HG03342 (cell line): ENCODE data around the gene CA4.
"Not testable (repeated sequence)": the region's sequence is repeated elsewhere in the genome, so short reads cannot be mapped to it uniquely, and the experiment has no call there.

Source experiments
- ATAC-seq: cut with Tn5 transposase; IDR thresholded peaks from one replicate; pipeline ENCODE4 v1.9.1; 2021; ENCODE audit warnings: mild to moderate bottlenecking, moderate library complexity; ENCODE audit not compliant: unreplicated experiment

The CA4 gene

DNA sequence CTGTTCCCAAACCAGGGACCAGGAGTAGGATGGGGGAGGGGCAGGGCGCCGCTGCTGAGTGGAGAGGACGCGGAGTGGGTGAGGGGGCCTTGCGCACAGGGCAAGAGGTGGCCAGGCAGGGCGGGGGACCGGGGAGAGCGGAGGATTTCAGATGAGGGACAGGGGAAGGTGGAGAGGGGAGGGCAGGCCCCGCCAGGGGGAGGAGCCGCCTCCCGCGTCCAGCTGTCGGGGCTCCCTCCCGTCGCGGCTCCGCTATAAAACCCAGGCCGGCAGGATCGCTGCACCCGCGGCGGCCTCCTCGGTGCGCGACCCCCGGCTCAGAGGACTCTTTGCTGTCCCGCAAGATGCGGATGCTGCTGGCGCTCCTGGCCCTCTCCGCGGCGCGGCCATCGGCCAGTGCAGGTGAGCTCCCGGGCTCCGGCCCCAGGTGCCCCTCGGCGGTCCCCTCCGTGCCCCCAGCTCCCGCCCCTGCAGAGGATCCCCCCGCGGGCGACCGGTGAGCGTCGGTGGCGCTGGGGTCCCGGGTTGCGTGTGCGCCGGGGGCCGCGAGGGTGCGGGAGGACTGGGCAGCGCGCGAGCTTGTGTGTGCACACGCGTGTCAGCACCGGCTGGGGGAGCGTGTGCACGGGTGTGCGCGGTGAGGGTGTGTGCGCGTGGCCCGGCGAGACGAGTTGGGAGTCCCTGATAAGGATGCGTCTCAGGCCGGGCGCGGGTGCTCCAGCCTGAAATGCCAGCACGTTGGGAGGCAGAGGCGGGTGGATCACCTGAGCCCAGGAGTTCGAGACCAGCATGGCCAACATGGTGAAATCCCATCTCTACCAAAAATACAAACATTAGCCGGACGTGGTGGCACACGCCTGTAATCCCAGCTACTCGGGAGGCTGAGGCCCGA lies at the start of gene CA4:
CA4 (plus strand) TSS at position 283 of the 892 bp plus-strand sequence; CDS start at position 345, 62 bp downstream.
- ATAC-seq: no peak

DNA sequence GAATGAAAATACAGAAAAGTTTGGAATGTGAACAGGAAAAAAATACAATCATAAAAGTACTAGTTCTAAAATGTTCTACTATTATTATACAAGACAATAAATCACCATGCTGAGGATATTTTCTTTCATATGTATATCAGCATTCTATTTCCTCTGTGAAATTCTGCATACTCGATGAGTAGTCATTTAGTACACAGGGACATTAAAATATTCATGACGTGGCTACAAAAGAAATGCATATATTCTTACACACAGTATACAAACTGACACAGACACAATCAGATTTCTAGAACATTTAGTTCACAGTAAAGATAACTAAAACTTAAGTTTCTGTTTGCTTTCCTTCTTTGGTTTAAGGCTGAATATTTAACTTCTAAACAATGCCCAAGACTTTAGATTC lies 49.2 kb upstream of the CA4 start:
- not testable (repeated sequence) for ATAC-seq

DNA sequence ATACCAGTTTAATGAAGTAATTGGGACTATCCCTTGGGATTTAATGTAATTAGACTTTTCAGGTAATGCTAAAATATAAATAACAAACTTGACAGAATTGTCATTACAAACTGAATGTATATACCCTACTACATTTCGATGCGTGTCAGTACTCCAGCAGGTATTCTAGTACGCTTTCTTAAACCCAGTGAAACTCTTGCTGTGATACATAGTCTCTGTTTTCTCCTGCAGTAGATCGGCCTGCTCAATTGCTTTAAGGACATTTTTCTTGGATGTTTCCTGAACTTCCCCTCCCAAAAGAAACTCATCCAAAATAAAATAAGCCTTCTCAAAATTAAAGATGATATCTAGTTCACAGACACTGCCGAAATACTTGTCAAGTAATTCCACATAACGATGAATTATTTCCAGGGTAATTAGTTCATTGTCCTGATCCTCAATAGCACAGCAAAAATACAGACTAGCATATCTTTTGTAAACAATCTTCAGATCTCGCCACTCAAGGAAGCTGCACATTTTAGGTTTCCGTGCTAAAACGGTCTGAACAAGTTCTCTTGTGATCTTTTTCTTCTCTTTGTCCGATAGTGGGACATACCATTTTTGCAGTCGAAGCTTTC lies 47.6 kb upstream of the CA4 start:
- ATAC-seq: not testable (repeated sequence)

DNA sequence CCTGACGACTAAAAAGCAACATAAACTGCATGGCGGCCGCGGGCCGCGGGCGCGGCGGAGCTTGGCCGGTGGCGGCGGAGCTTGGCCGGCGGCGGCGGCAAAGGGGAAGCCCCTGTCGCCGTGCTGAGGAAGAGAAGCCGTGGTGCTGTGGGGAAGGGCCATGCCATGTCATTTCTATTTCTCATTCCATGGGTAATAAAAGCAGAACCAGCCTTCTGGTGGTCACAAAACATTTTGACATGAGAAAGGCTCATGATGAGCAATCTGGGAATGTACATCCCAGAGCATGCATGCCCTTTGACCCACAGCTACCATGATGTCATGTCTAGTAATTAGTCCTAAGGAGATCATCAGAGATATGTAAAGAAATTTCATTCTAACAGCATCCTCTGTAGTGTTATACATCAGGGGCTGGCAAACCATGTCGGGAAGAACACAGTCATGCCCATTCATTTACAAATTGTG lies 47.1 kb upstream of the CA4 start:
- ATAC-seq: no peak

DNA sequence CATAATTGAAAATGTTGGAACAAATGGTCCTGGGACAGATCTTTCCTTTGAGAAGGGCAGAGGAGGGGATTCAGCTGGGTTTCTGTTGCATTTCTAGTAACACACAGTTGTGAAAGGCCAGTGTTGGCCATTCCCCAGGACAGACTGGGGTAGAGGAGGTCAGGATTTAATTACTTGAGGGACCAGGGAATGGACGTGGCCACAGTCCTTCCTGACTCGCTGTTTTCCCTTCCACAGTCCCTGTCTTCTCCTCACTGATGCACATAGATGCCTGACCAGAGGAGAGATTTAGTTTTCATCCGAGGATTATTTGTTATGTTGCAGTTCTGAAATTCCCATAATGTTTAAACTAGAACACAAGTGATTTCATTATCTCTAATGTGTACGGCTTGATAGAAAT lies 45.8 kb upstream of the CA4 start:
- ATAC-seq: no peak

DNA sequence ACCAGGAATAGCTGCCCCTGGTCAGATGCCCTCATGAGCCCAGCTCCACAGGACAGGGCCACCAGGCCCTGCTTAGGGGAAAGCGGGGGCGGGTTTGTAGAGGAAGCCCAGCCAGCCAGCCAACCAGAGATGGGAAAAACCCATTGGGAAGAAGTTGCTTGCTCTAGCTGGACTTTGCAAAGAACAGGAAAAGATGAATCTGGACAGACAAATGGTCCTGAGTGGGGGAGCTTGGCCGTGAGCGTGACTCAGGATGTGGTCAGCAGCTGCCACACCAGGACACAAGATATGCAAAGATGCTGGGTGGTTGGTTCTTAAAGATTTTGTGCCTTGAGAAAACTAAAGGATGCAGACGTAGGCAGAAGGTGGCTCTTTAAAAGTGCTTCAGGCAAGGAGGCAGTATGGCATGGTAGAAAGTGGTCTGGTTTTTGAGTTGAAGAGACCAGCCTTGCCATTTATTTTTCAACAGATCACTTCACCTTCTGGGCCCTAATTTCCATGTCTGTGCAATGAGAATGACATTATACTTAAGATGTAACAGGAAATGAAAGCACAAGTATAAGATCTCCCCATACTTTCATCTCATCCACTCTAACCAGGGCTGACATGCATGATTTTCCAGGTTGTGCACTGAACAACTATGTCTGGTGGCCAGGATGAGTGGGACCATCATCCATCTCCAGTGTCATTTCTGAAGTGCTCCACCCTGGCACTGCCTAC lies 43.3 kb upstream of the CA4 start:
- ATAC-seq: no peak

DNA sequence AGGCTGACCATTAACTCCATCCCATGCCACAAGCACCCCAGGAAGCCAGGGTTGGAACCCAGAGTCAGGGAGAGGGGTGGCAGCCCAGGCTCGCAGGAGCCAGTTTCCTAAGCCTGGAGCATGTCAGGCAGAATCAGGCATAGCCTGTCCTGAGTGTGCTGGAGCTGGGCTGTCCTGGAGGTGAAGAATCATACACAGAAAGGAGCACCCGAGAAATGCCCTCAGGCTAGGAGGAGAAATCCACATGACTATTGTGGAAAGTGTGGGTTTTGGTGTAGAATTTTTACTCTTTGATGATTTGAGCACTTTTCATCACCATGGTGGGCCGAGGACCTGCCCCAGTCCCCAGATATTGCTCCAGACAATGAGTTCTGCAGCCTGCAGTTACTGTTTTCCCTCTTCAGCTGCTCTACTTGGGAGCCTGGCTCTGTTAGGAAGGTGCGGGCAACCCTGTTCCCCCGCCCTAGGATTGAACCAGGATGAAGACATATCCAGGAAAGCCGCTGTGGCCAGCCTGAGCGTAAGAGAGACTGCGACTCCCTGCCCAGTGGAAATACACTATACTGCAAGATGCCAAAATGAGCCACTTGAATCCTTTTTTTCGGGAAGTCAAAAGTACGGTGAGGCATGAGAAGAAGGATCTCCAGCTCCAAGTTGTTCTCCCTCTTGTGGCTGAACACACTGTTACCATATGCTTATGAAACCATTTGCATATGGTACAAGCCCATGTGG lies 42.1 kb upstream of the CA4 start:
- ATAC-seq: no peak

DNA sequence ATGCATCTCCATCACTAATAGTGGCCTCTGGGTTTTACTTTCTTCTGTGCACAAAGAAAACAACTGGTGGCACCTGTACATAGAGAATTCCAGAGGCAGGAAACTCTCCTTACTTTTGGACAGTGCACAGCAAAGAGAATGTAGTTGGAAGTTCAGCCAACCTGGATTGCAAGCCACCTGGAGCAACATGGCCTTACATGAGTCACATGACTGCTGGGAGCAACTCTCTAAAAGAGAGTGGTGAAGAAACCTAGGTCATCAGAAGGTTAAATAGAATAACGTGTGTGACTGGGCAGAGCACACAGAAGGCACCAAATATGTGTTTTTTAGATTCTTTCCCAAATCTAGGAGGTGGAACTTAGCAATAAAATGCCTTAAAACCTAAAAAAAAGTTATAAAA lies 41.5 kb upstream of the CA4 start:
- ATAC-seq: not testable (repeated sequence)

DNA sequence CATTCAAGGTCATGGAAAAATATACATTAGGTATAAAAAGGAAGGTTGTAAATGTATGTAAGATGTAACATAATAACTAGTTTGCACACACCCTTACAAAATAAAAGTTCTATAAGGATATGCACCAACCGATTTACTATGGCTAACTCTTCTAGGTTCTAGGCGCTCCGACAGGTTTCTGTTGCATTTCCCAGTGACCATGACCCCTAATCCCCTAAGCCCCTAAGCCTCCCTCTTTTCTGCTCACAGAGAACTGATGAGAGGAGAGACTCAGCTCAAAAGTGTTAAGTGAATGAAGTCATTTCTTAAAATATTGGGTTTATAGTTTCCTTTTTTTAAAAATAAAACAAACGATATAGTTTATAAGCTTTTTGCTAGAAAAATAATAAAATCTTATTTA lies 41.1 kb upstream of the CA4 start:
- ATAC-seq: no peak

DNA sequence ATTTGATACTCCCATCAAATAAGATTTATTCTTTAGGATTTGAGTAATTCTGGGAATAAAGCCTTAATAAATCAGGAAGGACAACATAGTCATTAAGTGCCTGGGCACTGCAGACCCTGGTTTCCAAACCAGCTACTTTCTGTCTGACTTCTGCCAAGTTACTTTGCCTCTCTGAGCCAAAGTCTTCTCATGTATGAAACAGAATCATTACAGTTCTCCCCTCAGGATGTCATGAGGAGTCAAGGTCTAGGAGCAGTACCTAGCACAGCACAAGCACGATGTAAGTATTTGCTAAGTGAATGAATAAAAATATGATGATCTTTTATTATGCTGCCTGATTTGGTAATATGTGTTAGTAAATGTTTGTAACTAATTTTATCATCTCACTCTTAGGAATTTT lies 40.6 kb upstream of the CA4 start:
- no peak for ATAC-seq

DNA sequence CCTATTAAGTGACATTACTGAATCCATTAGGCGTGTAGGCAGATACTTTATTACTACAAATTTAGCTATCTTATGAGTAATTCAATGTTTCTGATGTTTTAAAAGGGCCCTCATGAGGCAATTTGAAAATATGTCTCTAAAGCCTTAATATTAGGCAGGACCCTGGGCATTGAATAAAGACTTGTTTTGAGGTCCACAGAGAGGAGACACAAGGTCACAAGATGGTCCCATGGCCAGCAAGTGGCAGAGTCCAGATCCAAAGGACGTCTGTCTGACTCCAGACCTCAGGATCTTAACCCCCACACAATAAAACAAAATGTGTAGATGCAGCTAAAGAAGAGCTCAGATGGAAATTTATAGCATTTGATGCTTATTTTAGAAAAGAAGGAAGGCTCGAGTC lies 39.2 kb upstream of the CA4 start:
- no peak for ATAC-seq

DNA sequence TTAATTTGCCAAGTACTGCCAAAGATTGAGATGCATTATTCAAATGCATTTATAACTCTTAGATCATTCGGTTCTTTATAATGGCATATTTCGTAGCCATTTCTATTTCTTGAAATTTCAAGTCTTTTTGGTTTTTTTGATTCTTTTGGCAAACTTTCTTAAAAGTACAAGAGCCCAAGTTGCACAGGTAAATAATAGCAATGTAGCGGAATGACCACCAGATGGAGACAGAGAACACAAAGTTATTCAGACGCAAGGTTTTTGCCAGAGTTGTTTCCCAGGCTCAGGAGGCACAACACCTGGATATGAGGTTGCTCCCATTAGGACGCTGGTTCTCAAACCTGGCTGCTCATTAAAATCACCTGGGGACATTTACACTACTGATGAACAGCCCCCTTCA lies 38.1 kb upstream of the CA4 start:
- ATAC-seq: not testable (repeated sequence)

DNA sequence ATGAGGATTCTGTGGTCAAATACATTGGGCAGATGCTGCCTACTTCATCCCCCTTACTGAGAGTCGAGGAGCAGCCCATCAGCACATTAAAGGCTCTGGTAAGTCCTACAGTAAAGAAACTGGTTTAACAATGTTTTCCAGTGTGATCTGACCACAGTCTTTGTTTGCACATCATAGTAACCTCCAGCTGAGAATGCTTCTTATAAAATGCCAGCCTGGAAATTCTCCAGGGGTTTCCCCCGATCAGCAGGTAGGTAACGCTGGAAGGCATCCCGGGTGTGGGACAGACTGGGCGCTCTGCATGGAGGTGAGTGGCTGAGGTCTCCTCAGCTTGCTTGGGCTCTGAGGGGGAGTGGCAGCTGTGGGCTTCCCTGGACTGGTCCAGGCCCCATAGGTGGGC lies 34.4 kb upstream of the CA4 start:
- ATAC-seq: not testable (repeated sequence)

DNA sequence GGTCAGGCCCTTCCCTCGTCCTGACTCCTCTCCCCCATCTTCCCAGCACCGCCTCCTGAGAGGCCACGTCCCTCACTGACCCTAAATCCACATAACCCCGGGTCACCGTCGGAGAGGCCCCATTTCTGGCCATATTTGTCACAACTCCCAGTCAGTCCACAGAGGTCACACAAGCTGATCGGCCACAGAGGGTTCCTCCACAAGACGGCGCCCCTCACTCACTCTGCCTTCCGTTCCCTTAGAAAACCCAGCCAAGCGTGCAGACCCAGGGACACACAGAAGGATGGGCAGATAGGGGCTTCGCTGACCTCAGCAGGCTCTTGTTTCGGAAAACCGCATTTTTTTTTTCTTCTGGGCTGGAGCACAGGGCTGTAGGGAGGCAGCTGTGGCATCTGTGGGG lies 33.6 kb upstream of the CA4 start:
- not testable (repeated sequence) for ATAC-seq

DNA sequence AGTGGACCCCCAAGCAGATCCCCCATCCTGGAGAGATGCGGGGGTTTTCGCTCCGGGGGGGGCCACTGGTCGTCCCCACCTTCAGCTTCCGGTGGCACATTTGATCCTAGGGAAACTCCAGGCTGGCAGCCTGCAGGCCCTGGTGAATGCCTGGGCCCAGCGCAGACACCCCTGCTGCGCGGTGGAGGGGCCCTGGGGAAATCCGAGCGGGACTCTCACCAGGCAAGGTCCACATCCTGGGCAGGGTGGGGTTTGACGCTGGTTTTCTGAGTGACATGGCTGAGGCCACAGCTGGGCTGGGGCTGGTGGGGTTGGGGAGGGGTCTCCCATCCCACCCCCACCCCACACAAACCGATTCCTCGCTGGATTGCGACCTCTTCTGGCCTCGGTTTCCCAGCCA lies 30.6 kb upstream of the CA4 start:
- not testable (repeated sequence) for ATAC-seq

DNA sequence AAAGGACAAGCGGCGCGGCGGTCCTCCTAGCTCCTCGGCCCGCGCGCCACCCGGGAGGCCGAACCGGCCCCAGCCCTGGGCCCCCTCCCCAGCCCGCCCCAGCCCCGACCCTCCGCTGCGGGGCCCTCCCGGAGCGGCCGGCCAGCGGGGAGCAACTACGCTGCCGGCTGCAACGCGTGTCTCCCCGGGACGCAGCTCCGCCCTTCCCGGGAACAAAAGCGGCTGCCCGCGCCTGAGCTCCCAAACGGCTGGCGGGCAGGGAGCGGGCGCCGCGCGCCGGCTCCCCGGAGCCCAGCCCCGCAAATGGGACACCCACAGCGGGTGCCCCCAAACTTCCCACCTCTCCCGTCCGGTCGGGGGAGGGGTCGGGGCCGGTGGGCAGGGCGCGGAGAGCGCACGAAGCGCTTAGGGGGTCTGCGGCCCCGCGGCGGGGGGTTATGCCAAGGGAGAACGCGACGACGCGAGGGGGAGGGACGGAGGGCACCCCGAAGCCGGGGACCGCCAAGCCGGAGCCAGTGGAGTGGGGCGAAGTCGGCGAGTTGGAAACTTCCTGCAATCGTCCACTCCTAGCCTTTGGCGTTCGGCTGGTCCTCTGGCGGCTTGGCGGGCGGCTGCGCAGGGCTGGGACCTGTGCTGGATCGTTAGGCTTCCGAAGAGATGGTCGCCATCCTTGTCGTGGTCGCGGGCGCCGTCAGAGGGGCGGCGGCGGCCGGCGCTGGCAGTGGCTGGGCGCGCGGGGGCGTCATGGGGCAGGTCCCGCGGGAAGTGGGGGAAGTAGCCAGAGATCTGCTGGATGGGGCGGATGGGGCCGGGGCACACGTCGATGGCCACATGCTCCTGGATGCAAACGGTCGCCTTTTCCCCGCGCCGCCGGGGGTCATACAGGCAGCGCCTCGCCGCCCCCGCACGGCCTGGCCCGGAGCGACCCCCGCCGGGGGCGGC lies 29.7 kb upstream of the CA4 start:
- not testable (repeated sequence) for ATAC-seq

DNA sequence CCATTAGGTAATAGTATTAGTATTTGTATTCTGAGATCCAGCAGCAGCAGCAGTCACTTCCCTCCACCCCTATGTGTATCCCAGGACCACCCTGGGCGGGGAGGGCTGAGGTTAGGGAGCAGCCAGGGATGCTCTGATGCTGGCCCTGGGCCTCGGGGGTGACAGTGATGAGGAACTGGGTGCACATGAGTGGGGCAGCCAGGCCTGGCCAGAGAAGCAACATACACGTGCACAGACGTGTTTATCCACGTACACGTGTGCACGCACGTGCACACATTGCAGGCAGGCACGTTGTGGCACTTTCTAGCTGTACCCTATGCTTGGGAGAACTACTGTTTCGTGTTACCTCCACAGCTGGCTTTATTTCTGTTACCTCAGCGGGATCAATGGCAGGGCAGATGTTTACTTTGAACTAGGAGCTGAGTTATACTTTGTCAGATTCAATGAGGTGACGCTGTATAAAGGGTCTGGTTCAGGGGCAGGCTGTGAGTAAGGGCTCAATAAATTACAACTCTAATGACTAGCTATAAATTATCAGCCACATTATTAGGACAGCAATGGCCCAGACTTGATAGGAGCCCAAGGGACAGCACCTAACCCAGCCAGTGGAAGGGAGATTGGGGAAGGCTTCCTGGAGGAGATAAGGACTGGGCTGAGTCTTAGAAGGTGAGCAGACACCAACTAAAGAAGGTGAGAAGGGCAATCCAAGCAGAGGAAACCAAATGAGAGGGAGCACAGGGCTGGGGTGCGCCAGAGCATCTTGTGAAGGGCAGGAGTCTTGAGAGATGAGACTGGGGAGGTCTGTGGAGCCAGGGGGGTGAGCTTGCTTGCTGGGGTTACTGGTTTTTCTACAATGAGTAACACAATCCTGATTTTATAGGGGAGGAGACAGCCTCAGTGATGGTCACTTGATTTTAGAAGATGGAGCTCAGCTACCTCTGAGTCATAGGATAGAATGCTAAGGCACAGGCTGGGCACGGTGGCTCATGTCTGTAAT lies 22.4 kb upstream of the CA4 start:
- no peak for ATAC-seq

DNA sequence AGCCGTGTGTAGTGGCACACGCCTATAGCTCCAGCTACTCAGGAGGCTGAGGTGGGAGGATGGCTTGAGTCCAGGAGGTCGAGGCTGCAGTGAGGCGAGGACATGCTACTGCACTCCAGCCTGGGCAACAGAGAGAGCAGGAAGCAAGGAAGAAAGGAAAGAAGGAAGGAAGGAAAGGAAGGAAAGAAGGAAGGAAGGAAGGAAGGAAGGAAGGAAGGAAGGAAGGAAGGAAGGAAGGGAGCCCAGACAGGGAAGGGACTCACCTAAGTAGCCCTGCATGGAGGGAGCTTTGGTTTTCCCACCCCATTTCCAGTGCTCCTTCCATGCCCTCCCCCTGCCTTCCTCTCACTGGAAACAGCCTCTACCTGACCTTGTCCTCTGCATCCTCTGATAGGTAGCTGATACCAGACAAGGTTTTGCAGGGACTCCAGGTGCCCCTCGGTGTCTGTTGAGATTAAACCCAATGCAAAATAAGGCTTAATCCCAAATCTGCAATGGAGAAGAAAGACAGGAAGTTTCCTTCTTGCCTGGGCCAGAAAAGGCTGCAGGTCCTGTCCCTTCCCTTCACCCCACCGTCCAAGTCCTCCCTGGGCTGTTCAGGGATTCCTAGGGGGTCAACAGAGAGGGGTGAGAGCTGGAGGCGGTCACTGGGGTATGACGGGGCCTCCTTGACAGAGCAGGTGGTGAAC lies 21.5 kb upstream of the CA4 start:
- ATAC-seq: no peak
